HG03097 (cell line): ENCODE results near the gene SLC38A1.
A peak's percentile ranks its signal among the peaks of the same experiment; 100 is the strongest.
"Not testable (repeated sequence)": the region's sequence is repeated elsewhere in the genome, so short reads cannot be mapped to it uniquely, and the experiment has no call there.

Source experiments
- ATAC-seq: cut with Tn5 transposase; IDR thresholded peaks from one replicate; pipeline ENCODE4 v1.9.1; 2021; ENCODE audit not compliant: unreplicated experiment, low FRiP score

SLC38A1 gene

DNA sequence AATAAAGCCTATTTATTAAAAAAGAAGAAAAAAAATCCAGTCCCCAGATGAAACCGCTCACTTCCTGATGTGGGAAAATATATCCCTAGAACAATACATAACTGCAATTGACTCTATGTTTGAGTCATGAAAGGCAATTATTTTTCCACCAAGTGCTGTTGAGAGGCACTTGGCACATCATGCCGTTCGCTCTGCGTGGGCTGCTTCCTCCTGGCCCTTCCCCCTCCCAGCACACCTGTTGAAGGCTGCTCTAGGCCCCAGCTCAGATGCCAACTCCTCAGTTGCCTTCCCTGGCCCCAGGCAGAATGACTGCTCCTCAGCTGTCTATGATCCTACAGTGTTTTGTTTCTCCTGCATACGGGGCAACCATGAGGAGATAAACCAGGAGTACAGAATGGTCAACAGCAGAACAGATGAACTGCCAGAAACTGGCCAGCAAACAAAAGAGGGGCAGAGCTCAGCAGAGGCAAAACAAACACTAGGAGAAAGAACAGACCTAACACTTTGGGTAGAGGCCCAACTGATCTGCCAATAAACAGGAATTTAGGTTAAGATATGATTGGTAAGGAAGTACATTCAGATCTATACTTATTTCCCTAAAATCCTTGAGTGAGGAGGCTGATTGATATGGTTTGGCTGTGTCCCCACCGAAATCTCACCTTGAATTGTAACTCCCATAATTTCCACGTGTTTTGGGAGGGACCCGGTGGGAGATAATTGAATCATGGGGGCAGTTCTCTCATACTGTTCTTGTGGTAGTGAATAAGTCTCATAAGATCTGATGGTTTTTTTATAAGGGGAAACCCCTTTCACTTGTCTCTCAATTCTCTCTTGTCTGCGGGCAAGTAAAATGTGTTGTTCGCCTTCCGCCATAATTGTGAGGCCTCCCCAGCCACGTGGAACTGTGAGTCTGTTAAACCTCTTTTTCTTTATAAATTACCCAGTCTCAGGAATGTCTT lies 58.6 kb downstream of the SLC38A1 start:
- ATAC-seq = peak; percentile 46

DNA sequence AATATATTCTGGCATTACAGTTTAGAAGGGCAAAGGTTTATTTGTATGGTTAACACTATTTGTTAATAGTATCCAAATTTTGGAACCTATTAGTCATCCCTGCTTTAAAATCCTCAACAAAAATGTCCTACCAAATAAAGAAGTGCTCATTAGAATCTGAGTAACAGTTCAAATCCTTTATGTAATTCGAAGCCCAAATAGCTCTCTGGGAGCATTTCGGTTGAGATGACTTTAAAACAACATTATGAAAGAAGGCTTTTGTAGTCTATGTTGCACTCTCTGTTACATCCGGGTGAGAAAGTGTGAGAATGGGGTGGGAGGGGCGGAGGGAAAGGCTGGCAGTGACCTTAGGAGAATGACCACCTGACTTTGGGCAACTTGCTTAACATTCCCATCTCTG lies 59.7 kb downstream of the SLC38A1 start:
- no peak for ATAC-seq

GRCh38 chr12:46208370-46208769 lies 60.5 kb downstream of the SLC38A1 start:
- ATAC-seq = no peak

- ATAC-seq = no peak
Observed at GRCh38 chr12:46207644-46208043, 61.2 kb downstream of the SLC38A1 start.

GRCh38 chr12:46206471-46206870 lies 62.4 kb downstream of the SLC38A1 start:
- no peak for ATAC-seq

GRCh38 chr12:46205294-46205693 lies 63.5 kb downstream of the SLC38A1 start:
- no peak for ATAC-seq

- no peak for ATAC-seq
Observed at GRCh38 chr12:46201284-46201789, 67.5 kb downstream of the SLC38A1 start.

- ATAC-seq = no peak
Observed at GRCh38 chr12:46200551-46200950, 68.3 kb downstream of the SLC38A1 start.

GRCh38 chr12:46198913-46199312 lies 69.9 kb downstream of the SLC38A1 start:
- ATAC-seq = no peak

GRCh38 chr12:46197883-46198282 lies 71.0 kb downstream of the SLC38A1 start:
- ATAC-seq = no peak

DNA sequence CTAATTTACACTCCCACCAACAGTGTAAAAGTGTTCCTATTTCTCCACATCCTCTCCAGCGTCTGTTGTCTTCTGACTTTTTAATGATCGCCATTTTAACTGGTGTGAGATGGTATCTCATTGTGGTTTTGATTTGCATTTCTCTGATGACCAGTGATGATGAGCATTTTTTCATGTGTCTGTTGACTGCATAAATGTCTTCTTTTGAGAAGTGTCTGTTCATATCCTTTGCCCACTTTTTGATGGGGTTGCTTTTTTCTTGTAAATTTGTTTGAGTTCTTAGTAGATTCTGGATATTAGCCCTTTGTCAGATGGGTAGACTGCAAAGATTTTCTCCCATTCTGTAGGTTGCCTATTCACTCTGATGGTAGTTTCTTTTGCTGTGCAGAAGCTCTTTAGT lies 78.3 kb downstream of the SLC38A1 start:
- ATAC-seq = not testable (repeated sequence)

- no peak for ATAC-seq
Observed at GRCh38 chr12:46188170-46188569, 80.7 kb downstream of the SLC38A1 start.

GRCh38 chr12:46187023-46187422 lies 81.8 kb downstream of the SLC38A1 start:
- no peak for ATAC-seq

- no peak for ATAC-seq
Observed at GRCh38 chr12:46186088-46186487, 82.8 kb downstream of the SLC38A1 start.

DNA sequence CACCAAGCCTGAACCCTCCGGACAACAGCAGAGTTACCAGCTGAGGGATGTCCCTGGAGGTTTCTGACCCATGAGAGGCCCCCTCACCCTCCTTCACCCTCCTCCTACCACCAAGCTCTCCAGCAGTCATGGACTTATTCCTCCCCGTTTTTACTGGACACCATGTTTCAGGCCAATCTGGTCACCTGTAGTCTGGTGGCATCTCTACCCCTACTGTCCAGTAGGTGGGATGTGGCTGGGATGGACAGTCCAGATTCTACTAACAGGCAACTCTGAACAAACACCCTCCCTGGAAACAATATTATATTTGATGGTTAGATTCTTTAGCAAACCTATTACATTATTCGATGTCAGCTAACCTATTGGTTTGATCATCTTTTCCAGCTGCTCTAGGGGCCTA lies 83.2 kb downstream of the SLC38A1 start:
- no peak for ATAC-seq

DNA sequence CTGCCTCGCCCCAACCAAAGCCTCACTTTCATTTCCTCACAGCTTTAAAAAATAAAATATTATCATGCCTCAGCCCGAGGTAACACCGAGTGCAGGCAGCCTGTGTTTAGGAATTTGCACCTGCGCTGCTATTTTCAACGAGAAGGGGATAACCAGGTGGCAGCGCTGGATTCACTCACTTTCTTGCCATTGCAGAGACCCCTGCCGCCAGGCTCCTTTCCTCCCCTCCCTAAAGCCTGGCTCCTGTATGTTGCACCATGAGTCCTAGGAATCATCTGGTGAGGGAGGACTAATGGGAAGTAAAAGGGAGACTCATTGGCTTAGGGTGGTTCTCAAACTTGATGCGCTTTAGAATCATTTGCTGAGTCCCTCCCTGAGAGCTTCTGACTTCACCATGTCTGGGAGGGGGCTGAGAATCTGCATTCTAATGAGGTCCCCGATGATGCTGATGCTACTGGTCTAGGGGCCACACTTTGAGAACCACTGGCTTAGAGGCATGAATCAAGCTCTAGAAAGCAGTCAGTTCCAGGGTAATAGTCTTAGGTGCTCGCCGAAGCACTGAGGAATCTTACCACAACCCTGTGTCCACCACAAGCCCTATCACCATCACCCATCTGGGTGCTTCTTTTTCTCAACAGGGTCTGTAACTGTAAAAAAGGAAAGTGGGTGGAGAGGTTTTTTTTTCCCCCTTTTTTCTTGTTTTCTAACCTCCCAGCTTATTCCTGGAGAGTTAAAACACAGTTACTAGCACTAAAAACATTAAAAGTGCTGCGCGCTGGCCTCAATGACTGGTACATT lies 83.8 kb downstream of the SLC38A1 start:
- ATAC-seq = no peak

DNA sequence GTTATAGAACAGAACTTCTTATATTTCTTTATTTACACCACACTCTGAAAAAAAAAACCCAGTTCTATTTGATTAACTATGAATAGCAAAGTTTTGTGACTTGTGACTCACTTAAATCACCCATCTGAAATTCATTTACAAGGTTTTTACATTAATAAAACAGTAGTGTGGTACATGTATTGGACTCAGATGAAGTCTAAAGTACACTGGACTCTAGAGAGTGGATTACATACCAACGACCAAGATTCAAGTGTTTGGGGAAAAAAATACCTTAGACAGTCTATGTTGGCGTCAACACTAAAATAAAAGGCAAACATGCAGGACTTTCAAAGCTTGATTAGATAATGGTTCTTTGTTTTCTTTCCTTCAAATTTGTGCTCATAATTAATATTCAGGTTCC lies 85.7 kb downstream of the SLC38A1 start:
- ATAC-seq = no peak

DNA sequence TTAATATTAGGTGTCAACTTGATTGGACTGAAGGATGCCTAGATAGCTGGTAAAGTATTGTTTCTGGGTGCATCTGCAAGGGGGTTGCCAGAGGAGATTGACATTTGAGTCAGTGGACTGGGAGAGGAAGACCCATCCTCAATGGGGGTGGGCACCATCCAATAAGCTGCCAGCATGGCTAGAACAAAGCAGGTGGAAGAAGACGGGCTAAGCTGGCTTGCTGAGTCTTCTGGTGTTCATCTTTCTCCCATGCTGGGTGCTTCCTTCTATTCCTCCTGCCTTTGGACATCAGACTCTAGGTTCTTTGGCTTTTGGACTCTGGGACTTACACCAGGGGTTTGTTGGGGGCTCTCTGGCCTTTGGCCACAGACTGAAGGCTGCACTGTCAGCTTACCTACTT lies 87.4 kb downstream of the SLC38A1 start:
- ATAC-seq = no peak

DNA sequence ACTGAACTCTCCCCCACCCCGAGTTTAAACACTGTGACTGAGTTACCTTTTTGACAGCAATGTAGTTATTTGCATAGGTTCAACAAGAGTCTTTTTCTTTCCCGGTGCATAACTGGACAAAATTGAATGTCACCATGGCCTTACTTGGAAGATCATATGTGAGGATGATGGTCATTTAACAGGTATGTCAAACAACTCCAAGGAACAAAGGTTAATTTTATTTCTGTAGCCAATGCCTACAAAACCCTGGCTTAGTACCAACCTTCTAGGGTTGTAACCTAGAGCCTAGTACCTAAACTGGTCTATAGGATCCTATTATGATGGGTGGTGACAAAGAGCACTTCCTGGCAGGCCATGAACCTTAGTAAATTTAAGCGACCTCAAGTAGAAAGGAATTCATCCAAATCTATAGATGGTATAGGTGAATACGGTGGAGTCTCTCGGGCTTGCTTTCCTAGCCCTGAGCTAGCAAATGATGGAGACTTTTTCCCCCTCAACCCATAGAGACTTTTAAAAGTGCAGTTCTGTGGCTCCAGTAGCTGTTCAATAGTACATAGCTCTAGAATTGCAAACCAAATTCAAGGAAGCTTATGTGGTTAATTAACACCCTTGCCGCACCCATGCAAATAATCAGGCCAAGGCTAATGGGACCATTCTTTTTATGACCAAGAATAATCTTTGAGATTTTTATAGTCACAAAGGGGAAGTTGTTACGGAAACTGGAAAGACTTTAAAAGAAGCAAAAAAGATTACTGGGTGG lies 89.0 kb downstream of the SLC38A1 start:
- peak; percentile 36 for ATAC-seq

DNA sequence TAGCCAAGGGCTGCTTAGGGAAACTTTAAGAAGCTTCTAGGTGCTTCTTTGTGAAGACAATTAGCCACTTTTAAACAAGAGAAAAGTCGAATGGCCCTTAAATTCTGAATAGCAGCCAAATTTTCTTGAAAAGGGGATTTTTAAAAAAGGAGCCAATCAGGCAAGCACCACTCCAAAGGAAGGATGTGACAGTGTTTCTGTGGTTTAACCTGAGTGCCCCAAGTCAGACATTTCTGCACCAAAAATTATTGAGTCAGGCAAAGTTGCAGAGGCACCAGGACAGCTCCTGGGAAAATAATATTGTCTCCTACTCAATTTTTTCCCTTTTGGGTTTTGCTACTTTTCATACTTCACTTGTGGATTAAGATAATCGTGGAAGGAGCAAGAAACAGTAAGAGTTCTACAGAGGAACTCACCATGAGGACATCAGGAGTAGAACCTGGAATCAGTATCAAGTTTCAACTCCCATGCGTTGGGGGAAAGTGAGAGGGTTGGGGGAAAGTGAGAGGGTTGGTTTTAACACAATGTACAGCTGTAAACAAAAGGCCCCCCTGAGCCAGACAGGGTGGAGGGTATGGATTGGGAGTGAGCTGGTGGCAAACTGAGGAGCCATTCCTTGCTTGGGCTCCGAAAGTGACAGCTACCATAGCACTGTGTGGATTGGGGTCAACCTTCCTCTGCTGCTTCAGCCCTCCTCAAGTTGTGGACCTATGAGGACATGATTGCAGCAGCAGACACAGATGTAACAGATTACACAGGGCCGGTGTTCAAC lies 90.8 kb downstream of the SLC38A1 start:
- no peak for ATAC-seq
